Stimulated activated CD8-positive, alpha-beta memory T cell treated with anti-CD3 and anti-CD28 coated beads, Interleukin-15, amount 100 ng/mL, for 24 hours (primary cell): ENCODE results near the gene GCN1.

ENCODE experiments used
- DNase-seq: peaks from one replicate; pipeline ENCODE4 v3.0.0-alpha.2; 2020; ENCODE audit warnings: low read depth

The GCN1 gene

GRCh38 chr12:120093592-120094355 is 100.7 kb downstream of the GCN1 start:
- no peak for DNase-seq

- no peak for DNase-seq
These were observed 101.3 kb downstream of the GCN1 start for GRCh38 chr12:120093336-120093591.

GRCh38 chr12:120092551-120093335 is 101.8 kb downstream of the GCN1 start:
- DNase-seq, result no peak

GRCh38 chr12:120091371-120092090 is 103.0 kb downstream of the GCN1 start:
- DNase-seq, result no peak

- DNase-seq, result no peak
These were observed 103.8 kb downstream of the GCN1 start for GRCh38 chr12:120090626-120091295.

GRCh38 chr12:120090206-120090605 is 104.3 kb downstream of the GCN1 start:
- no peak for DNase-seq

GRCh38 chr12:120089796-120090195 is 104.7 kb downstream of the GCN1 start:
- DNase-seq, result no peak

- DNase-seq, result no peak
These were observed 105.4 kb downstream of the GCN1 start for GRCh38 chr12:120089105-120089504.

- DNase-seq, result peak; percentile 94
These were observed 107.5 kb downstream of the GCN1 start for GRCh38 chr12:120086801-120087621.

- DNase-seq, result no peak
These were observed 108.4 kb downstream of the GCN1 start for GRCh38 chr12:120085920-120086645.

- no peak for DNase-seq
These were observed 112.9 kb downstream of the GCN1 start for GRCh38 chr12:120081641-120082040.

GRCh38 chr12:120079411-120080400 is 114.8 kb downstream of the GCN1 start:
- DNase-seq, result no peak

- no peak for DNase-seq
These were observed 115.6 kb downstream of the GCN1 start for GRCh38 chr12:120078868-120079267.

- DNase-seq, result no peak
These were observed 117.3 kb downstream of the GCN1 start for GRCh38 chr12:120077260-120077659.
